ENCODE measurements around the gene BRWD1. TPM values are rescaled to one million over a fixed set of nuclear protein-coding genes. Genes with fewer than 3 reads are reported as not detected.

Gene BRWD1
- total RNA-seq, 1 donor from 2014 or later, result 39.0 TPM

DNA sequence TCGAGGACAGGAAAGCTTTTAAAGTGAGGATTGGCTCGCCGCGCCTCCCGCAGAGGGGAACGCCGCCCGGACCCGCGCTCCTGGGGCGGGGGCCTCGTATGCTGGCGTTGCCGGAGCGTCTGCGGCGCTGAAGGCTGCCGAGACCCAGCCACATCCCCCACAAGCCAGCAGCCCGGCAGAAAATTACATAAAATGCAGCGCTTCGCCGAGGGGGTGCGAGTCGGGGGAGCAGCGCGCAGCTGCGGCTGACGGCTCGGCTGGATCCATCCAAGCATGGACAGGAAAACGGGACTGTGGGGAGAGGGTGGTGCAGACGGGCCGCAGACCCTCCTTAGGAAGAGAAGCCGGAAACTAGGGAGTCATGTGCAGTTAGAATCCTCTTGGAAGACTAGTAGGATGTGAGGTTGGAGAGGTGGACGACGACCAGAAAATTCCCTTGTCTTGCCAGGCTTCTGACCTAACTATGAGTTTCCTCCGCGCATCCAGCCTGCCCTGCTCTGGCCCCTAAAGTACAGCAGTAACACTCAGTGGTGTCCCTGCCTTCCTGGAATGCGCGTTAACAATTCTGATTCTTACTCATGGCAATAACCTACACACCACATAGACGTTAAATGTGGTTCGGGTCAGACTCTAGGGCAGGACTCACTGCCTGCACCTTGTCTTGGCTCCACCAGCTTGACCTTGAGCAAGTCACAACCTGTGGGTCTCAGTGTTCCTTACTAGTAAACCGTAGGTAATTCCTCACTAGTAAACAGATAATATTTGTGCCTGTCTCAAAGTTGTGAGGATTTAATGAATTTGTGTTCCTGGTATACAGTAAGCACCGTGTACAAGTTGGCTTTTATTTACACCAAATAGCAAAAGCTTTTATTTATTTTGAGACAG lies 953 bp upstream of the BRWD1 start:
- Histone ChIP-seq H3K27me3 (ENCODE audit: low read depth) (no peaks in the 10 kb centered on the region), H3K4me1 (peaks cover 28% of the 10 kb centered on the region), H3K4me3 (peak overlapping the region; percentile 92), H3K9me3 (no peaks in the 10 kb centered on the region), H3K27ac (peak overlapping the region; percentile 98), H3K36me3 (peaks cover 14% of the 10 kb centered on the region)
- TF ChIP-seq, protein P1, sequence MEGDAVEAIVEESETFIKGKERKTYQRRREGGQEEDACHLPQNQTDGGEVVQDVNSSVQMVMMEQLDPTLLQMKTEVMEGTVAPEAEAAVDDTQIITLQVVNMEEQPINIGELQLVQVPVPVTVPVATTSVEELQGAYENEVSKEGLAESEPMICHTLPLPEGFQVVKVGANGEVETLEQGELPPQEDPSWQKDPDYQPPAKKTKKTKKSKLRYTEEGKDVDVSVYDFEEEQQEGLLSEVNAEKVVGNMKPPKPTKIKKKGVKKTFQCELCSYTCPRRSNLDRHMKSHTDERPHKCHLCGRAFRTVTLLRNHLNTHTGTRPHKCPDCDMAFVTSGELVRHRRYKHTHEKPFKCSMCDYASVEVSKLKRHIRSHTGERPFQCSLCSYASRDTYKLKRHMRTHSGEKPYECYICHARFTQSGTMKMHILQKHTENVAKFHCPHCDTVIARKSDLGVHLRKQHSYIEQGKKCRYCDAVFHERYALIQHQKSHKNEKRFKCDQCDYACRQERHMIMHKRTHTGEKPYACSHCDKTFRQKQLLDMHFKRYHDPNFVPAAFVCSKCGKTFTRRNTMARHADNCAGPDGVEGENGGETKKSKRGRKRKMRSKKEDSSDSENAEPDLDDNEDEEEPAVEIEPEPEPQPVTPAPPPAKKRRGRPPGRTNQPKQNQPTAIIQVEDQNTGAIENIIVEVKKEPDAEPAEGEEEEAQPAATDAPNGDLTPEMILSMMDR (IDR thresholded peaks at IDR 0.05), result no peak
- ATAC-seq (peak; percentile 13 to 47), DNase-seq (peak; percentile 58)
- intact Hi-C loops (cut with DNase I), result no loop called here

DNA sequence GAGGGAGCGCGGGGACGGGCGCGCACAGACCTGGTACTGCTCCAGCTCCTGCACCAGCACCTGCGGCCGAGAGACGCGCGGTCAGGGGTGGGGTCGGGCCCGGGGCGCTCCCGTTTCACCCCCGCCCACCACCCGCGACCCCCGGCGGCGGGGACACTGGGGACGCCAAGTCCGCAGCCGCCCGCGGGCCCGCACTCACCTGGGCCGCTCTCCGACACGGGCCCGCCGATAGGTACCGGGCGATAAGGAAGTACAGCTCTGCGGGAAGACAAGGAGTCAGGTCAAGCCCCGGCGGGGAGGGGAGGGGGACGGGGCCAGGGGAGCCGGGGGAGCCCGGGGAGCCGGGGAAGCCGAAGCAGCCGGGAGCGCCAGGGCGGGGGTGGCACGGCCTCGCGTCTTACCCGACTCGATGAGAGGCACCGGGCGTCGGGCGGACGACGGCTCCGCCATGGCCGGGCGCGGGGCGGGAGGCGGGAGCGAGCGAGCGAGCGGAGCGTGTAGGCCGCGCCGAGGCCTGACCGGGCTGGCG lies 326 bp downstream of the BRWD1 start:
- TF ChIP-seq, protein P1 (IDR thresholded peaks at IDR 0.05), result no peak
- H3K4me3 ChIP-seq, result peak overlapping the region; percentile 92
- DNase-seq (peak; percentile 85), ATAC-seq (peak; percentile 40 to 49)
- intact Hi-C loops (cut with DNase I), result no loop called here
- H3K9me3 ChIP-seq, result no peaks in the 10 kb centered on the region
- H3K27ac ChIP-seq, result peak overlapping the region; percentile 98
- H3K27me3 ChIP-seq (ENCODE audit: low read depth), result no peaks in the 10 kb centered on the region
- peaks cover 24% of the 10 kb centered on the region for H3K36me3 ChIP-seq
- peaks cover 28% of the 10 kb centered on the region for H3K4me1 ChIP-seq

DNA sequence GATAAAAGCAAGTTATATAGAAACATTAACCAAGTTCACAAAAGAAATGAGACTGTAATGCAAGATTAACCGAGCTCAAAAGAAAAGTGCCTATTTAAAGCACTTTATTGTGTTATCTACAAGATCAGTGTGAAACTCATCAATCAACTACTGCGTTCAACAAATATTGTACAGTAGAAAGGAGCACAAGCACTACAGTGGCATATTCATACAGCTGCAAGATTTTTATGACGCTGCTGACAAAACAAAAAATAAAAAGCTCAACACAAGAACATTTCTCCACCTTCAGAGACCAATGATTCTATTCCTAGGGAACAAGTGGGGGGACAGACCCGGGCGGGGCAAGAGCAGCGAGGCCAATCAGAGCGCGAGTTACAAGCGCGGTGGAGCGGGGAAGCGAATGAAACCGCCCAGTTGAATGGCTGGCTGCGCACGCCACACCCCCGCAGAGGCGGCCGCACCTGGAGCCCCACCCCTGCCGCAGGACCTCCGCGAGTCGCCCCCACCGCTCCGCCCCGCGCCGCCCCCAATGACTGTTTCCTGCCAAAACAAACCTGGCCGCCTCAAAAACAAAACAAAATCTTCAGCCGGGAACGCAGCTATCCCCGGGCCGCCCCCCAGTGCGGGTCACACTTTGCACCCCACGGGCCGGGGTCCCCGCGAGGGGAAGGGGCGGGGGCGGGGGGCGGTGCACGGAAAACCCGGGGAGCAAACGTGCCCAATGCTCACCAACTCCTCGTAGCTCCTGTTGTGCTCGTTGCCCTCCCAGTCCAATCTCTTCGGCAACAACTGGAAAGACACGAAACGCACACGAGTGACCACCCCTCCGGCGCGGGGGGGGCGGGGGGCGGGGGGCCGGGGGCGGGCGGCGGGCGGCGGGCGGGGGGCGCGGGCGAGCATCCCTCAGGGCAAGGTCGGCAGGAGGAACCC lies 1.1 kb downstream of the BRWD1 start:
- Histone ChIP-seq H3K4me1 (peaks cover 28% of the 10 kb centered on the region), H3K27me3 (ENCODE audit: low read depth) (no peaks in the 10 kb centered on the region), H3K36me3 (peaks cover 24% of the 10 kb centered on the region), H3K27ac (peak overlapping the region; percentile 98), H3K9me3 (no peaks in the 10 kb centered on the region), H3K4me3 (peak overlapping the region; percentile 92)
- ATAC-seq (peak; percentile 92 to 94), DNase-seq (peak; percentile 93)
- intact Hi-C loops (cut with DNase I), result no loop called here
- TF ChIP-seq, protein P1 (IDR thresholded peaks at IDR 0.05), result no peak

DNA sequence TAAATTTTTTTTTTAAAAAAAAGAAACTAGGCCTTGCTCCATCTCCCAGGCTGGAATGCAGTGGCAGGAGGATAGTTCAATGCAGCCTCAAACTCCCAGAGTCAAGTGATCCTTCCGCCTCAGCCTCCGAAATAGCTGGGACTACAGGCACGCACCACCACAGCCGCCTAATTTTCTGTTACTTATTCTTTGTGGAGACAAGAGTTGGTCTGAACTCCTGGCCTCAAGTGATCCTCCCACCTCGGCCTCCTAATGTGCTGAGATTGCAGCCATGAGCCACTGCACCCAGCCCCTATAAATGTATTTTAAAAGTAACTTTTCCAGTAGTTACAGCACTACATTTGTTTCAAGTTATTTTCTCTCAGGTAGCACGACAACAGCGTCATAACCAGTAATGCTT lies 2.3 kb downstream of the BRWD1 start:
- H3K27me3 ChIP-seq (ENCODE audit: low read depth), result no peaks in the 10 kb centered on the region
- DNase-seq (no peak), ATAC-seq (no peak)
- no peak overlapping the region for H3K4me3 ChIP-seq
- intact Hi-C loops (cut with DNase I), result no loop called here
- TF ChIP-seq, protein P1 (IDR thresholded peaks at IDR 0.05), result no peak
- no peaks in the 10 kb centered on the region for H3K9me3 ChIP-seq
- peaks cover 24% of the 10 kb centered on the region for H3K36me3 ChIP-seq
- H3K4me1 ChIP-seq, result peaks cover 28% of the 10 kb centered on the region
- H3K27ac ChIP-seq, result no peak overlapping the region

DNA sequence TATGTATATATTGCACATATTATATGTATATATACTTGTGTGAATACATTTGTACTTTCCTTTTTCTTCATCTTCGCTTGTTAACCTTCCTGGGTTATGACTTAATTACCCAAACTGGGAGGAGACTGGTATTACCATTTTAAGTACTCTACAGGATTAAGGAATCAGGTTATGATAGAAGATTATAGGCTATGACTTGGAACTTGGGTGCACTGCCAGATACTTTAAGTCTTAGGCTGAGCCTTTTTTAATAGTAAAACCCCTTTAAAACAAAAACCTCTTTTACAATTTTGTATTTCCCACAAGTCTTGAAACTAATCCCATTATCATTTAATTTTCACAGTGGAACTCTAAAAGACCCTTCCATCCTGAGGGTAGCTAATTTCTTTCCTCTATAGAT lies 6.0 kb downstream of the BRWD1 start:
- Histone ChIP-seq H3K36me3 (peaks cover 50% of the 10 kb centered on the region), H3K27ac (no peak overlapping the region), H3K4me3 (no peak overlapping the region), H3K4me1 (peaks cover 20% of the 10 kb centered on the region), H3K27me3 (ENCODE audit: low read depth) (no peaks in the 10 kb centered on the region), H3K9me3 (no peaks in the 10 kb centered on the region)
- DNase-seq (no peak), ATAC-seq (no peak)
- TF ChIP-seq, protein P1 (IDR thresholded peaks at IDR 0.05), result no peak
- intact Hi-C loops (cut with DNase I), result no loop called here
